EH (cell line): Measurements from ENCODE around the gene SERPINE3.

Experiments used
- DNase-seq: peaks from one replicate; pipeline ENCODE4 v3.0.0-alpha.2; 2015; ENCODE audit warnings: low read depth

The SERPINE3 gene

GRCh38 chr13:51328488-51328887 lies 11.0 kb upstream of the SERPINE3 start:
- DNase-seq, result no peak

- DNase-seq, result no peak
Observed at GRCh38 chr13:51329606-51330005, 9.9 kb upstream of the SERPINE3 start.

GRCh38 chr13:51330791-51331190 lies 8.7 kb upstream of the SERPINE3 start:
- peak; percentile 48 for DNase-seq

- no peak for DNase-seq
Observed at GRCh38 chr13:51331354-51331861, 8.1 kb upstream of the SERPINE3 start.

- no peak for DNase-seq
Observed at GRCh38 chr13:51332566-51333361, 6.7 kb upstream of the SERPINE3 start.

- no peak for DNase-seq
Observed at GRCh38 chr13:51333421-51333820, 6.1 kb upstream of the SERPINE3 start.

- no peak for DNase-seq
Observed at GRCh38 chr13:51333826-51334225, 5.7 kb upstream of the SERPINE3 start.

GRCh38 chr13:51336746-51337145 lies 2.7 kb upstream of the SERPINE3 start:
- DNase-seq, result no peak

GRCh38 chr13:51339952-51340732 lies 651 bp downstream of the SERPINE3 start:
- peak; percentile 22 for DNase-seq

- DNase-seq, result no peak
Observed at GRCh38 chr13:51341232-51341631, 1.7 kb downstream of the SERPINE3 start.

- DNase-seq, result no peak
Observed at GRCh38 chr13:51341791-51342190, 2.3 kb downstream of the SERPINE3 start.

- DNase-seq, result peak; percentile 64
Observed at GRCh38 chr13:51342706-51343105, 3.2 kb downstream of the SERPINE3 start.

- peak; percentile 11 for DNase-seq
Observed at GRCh38 chr13:51343475-51343874, 4.0 kb downstream of the SERPINE3 start.

- DNase-seq, result no peak
Observed at GRCh38 chr13:51346397-51346796, 6.9 kb downstream of the SERPINE3 start.

- no peak for DNase-seq
Observed at GRCh38 chr13:51347099-51347498, 7.6 kb downstream of the SERPINE3 start.

GRCh38 chr13:51348069-51348967 lies 8.8 kb downstream of the SERPINE3 start:
- no peak for DNase-seq

GRCh38 chr13:51349016-51349415 lies 9.5 kb downstream of the SERPINE3 start:
- no peak for DNase-seq

- no peak for DNase-seq
Observed at GRCh38 chr13:51355217-51355616, 15.7 kb downstream of the SERPINE3 start.

GRCh38 chr13:51357928-51358595 lies 18.6 kb downstream of the SERPINE3 start:
- no peak for DNase-seq

GRCh38 chr13:51359352-51359751 lies 19.9 kb downstream of the SERPINE3 start:
- no peak for DNase-seq

- no peak for DNase-seq
Observed at GRCh38 chr13:51360489-51360888, 21.0 kb downstream of the SERPINE3 start.
